CD4-positive, alpha-beta T cell treated with Interferon gamma for 1 hour (primary cell): ENCODE data around the gene TMEM229B.
"Not testable (repeated sequence)": the region's sequence is repeated elsewhere in the genome, so short reads cannot be mapped to it uniquely, and the experiment has no call there.

Experiments used
- DNase-seq: peaks from one replicate; pipeline ENCODE4 v3.0.0-alpha.2; 2020

TMEM229B gene

DNA sequence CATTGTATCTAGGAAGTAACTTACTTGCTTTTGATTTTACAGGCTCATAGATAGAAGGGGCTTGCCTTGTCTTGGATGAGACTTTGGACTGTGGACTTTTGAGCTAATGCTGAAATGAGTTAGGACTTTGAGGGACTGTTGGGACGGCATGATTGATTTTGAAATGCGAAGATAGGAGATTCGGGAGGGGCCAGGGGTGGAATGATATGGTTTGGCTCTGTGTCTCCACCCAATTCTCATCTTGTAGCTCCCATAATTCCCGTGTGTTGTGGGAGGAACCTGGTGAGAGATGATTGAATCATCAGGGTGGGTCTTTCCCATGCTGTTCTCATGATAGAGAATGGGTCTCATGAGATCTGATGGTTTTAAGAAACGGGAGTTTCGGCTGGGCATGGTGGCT, 36.9 kb downstream of the TMEM229B start:
- not testable (repeated sequence) for DNase-seq

- DNase-seq = no peak
These were observed 39.4 kb downstream of the TMEM229B start for GRCh38 chr14:67449096-67449495.

DNA sequence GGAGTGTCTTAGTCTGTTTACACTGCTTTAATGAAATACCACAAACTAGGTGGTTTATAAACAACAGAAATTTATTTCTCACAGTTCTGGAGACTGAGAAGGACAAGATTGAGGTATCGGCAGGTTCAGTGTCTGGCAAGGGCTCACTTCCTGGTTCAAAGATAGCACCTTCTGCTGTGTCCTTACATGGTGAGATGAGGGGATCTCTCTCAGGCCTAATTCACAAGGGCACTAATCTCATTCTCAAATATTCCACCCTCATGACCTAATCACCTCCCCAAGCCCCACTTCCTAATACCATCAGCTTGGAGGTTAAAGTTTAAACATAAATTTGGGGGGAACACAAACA, 41.5 kb downstream of the TMEM229B start:
- DNase-seq = no peak

DNA sequence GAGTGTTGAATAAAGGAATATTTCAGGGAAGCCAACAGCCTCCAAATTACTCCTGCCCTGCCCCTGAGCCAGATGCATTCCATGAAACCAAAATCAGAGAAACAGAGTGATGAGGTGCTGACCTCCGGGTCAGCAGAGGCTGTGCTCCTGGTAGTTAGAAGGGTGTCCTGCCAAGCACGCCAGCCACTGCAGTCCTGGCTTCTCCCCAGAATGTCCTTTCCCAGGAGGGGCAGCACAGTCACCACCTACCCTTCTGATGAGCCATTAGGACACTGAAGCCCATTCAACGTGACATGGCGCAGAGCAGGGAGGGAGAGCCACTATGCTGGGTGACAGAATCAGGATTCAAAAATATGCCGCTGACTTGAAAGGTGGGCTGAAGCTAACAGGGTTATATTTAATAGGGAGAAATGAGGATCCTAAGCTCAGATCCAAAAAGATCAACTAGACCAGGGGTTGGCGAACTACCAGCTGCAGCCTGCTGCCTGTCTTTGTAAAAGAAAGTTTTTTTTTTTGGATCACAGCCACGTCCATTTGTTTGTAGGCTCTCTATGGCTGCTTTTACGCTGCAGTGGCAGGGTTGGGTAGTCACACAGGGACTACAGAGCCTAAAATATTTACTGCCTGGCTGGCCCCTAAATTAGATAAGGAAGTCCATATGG, 42.0 kb downstream of the TMEM229B start:
- no peak for DNase-seq

DNA sequence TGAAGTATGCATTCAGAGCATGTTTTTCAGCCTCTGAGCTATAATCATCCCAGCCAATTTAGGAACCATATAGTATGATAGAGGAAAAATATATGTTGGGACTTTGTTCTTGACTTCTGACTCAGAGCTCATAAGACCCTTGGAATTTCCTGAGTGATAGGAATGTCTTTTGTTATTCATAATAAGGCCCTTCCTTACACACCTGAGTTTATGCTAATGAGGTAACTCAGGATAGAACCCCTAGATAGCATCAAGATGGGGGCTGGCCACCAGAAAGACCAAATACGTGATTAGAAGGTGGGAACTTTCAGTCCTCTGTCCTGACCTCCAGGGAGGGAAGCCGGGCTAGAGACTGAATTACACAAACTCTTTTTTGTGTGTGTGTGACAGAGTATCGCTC, 44.1 kb downstream of the TMEM229B start:
- DNase-seq = no peak

- no peak for DNase-seq
These were observed 46.2 kb downstream of the TMEM229B start for GRCh38 chr14:67442139-67442906.

GRCh38 chr14:67441672-67442071, 46.8 kb downstream of the TMEM229B start:
- DNase-seq = no peak

DNA sequence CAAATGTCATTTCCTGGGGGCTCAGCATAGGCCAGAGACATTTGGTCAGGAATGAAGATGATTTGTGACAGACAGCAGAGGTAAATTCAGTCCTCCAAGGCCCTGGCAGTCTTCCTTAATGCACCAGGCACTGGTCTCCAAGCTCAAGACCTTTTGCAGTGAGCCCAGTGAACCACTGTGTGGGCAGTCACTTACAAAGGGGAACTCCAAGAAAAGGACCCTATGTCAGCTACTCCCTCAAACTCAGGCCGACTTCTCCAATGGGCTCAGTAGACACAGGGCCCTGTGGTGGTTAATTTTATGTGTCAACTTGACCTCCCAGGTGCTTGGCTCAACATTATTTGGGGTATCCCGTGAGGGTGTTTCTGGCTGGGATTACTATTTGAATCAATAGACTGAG, 47.3 kb downstream of the TMEM229B start:
- no peak for DNase-seq

DNA sequence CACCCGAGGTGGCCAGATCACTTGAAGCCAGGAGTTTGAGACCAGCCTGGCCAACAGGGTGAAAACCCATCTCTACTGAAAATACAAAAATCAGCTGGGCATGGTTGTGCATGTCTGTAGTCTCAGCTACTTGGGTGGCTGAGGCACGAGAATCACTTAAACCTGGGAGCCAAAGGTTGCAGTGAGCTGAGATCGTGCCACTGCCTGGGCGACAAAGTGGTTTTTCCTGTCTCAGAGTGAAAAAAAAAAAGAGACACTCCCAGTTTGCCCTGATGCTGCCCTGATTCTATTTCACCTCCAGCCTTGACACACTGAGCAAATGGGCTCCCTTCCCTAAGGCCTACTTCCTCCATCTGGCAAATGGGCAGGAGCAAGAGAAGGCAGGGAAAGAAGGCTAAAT, 48.0 kb downstream of the TMEM229B start:
- no peak for DNase-seq

DNA sequence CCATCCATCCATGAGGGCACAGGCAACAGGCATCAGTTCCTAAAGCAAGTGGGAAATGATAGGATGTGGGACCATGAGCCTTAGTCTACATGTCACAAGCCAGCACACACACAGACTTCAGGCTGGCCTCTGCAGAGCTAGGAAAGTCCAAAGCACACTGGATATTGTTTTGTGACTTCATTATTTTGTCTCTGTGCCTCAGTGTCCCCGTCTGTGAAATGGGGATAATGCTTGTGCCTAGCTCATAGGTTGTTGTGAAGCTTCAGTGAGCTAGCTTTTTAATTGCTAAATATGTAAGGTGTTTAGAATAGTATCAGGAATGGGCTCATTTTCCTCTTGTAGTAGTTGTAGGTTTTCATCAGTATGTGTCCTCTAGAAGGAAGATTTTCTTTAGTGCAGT, 49.6 kb downstream of the TMEM229B start:
- DNase-seq = no peak

DNA sequence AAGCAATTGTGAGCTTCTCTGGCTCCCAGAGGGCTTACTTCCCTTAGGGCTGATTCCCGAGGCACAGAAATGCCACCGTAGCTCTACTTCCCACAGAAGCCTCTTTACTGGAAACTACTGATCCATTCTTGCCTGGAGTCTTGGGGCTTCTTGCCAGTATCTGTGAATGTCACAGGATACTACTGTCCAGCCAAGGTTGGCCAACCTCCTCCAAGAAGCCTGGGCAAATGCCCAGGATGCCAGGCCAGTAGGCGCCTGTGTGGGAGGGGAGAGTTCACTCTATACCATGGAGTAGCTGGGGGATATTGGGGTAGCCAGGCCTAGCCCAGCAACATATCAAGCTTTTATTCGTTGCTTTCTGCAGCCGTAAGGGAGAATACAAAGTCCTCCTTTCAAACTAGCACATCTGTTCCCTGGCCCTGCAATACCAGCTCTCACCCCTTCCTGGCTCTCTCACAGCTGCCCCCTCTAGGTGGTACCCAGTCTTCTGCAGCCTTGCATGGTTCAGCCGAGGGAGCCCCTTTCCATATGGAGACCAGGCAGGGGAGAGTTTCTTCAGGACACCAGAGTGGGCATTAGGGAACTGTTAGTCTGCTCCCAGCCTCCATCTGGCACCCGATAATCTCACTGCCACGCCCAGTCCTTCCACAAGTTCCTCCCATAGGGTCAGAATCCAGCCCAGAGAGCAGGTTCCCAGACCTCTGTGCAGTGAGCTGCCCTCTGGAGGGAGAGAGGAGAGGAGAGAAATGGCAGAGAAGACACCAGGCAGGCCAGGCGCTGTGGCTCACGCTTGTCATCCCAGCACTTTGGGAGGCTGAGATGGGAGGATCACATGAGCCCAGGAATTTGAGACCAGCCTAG, 52.3 kb downstream of the TMEM229B start:
- no peak for DNase-seq

DNA sequence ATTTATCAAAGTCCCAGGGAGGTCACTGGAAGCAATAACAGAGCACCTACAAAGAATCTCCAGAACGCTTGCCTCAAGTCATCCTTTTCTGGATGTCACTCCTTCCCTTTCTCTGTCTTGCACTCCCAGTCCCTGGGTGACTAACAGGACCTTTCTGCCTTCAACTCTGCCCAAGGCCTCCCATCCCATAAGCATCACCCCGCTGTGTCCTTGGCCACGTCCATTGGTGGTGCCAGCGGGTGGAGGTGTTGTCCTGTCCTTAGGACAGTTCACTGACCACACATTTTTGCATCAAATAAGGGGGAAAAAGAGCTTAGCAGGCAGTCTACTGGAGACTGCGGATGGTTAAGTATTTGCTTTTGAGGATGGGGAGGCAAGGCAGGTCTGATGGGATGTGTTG, 52.9 kb downstream of the TMEM229B start:
- no peak for DNase-seq

DNA sequence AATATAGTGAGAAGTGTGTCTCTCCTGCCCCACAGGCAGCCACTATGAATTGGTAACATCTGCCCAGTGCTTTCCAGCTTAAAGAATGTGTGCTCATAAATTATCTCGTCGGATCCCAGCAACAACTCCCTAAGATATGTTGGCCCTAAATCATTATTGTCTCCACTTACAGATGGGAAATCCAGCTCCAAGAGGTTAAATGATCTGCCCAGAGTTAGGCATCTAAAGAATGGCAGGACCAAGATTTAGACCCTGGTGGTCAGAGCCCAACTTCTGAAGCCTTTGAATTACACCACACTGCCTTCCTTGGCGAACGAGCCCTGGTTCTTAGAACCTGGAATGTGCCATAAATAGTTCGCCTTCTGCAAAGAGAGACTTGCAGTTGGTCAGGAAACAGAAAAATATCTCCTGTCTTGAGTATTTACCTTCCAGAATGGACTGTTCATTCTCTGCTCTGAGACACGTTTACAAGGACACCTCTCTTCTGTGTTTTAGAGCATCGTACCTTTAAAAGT, 56.4 kb downstream of the TMEM229B start:
- no peak for DNase-seq

- no peak for DNase-seq
These were observed 58.9 kb downstream of the TMEM229B start for GRCh38 chr14:67429510-67430205.

DNA sequence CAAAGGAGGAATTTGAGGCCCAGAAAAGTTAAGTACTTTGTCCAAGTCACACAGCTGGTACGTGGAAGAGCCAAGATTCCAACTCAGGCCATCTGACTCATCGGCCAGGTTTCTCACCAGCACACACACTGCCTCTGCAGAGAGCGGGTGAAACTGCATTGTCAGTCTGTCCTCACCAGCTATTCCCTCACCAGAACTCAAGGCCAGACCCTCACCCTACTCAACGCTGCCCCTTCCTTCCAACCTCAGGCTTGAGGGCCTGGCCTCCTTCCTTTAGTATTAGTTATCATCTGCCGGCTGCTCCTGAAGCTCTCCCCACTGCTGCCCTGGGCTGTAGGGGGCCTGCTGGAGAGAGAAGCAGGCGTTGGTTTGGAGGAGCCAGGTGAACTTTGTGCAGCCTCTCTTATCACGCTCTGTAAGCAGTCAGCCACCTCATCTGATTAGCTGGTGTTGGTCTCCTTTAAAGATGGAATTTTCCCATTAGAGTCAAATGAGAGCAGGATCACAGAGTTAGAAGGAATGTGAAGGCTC, 60.0 kb downstream of the TMEM229B start:
- DNase-seq = no peak

- peak; percentile 68 for DNase-seq
These were observed 61.4 kb downstream of the TMEM229B start for GRCh38 chr14:67426983-67427606.

GRCh38 chr14:67426161-67426560, 62.4 kb downstream of the TMEM229B start:
- no peak for DNase-seq

DNA sequence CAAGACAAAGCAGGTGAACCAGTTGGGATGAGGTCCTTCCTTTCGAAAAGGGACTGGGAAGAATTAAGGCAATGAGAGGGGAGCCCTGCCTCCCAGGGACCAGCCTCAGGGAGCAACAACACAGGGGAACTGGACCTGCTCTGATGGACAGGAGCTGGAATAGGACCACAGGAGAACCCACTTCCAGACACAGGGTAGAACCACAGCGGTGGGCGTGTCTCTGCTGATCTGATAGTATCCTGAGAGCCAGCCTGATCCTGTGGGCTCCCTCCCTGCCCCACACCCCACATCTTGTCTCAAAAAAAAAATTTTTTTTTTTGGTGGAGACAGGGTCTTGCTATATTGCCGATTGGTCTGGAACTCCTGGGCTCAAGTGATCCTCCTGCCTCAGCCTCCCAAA, 62.9 kb downstream of the TMEM229B start:
- DNase-seq = no peak

DNA sequence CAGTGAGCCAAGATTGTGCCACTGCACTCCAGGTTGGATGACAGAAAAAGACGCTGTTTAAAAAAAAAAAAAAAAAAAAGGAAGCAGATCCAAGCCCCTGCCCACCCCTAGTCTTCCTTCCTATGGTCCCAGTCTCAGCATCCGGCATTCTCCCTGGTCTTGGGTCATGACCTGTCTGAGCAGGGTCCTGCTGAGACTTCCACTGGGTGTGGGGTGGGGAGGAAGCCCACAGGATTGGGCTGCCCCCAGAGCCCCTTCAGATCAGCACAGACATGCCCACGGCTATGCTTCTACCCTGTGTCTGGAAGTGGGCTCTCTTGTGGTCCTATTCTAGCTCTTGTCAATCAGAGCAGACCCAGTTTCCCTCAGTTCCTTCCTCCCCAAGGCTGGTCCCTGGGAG, 64.0 kb downstream of the TMEM229B start:
- no peak for DNase-seq

DNA sequence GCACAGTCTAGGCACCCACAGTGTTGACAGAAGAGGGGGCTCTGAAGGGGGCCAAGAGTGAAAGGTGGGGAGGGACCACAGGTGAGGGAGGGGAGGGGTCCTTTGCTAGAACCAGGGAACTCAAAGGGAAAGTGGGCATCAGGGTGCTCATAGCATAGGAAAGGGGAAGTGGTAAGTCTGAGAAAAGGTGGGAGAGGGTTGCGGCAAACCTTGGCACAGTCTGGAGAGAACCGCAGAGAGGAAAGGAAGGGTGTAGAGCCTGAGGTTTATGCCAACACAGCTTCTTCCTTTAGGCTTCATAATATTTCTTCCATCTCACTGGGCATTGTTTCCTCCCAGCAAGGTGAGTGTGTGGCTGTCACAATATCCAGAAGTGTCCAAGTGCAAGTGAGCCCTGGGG, 65.1 kb downstream of the TMEM229B start:
- DNase-seq = no peak

DNA sequence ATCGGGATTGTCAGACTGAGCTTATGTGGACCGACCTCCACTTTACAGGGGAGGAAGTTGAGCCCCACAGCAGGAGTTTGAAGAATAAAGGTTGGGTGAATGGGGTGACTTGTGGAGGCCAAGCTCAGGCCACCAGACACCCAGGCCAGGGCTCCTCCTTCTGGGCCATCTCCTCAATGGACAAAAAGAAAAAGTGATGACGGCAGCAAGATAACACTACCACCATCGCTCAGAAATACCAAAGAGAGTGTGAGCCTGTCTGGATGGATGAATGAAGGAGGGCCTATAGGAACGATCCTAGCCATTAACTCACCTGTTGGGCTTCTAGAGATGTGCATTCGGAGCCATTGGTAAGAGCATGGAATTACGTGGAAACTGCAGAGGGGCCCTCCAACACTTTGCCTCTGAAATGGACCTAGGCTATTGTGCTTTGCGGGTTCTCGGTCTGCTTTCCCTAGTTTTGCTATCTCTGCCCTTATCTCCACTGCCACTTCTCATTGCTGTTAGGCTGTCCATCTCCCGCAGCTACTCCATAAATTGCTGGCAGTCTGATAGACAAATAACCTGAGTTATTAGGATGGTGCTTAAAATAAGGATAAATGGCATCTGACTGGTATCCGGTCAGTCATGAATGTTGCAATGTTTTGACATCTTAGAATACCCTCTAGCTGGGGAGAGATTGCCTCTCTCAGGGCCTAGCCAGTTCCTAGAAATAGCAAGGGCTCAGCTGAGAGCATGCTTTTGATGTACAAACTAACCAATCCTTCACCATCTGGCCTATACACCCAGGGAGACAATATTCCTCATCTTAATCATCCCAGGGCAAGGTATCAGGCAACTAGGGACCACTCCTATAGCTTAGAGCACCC, 66.9 kb downstream of the TMEM229B start:
- no peak for DNase-seq
